Body of pancreas (tissue), 4 donors: ENCODE measurements around the gene AUNIP. TPM values are rescaled to one million over a fixed set of nuclear protein-coding genes. Genes with fewer than 3 reads are reported as not detected.

ENCODE experiments used
- ATAC-seq: fragments of 150-250 bp; one replicate; pipeline ENCODE4 v1.9.1; 2016
- DNase-seq, 4 donors: peaks; one replicate each; pipeline ENCODE4 v3.0.0-alpha.2; 2019
- H3K27ac ChIP-seq, 4 donors: fragments of 200-600 bp; sonication (generic); 1 replicate in 3 of 4; 2 replicates in 1 of 4; pipeline versions ENCODE4 v1.5.1 to v1.6.1; 2016 to 2019; ENCODE audit warnings: mild to moderate bottlenecking in 1 of 4, mixed read lengths in 1 of 4, moderate library complexity in 1 of 4
- H3K27me3 ChIP-seq, 2 donors: fragments of 200-600 bp; sonication (generic); one replicate each; pipeline ENCODE4 v1.6.0; 2016; ENCODE audit warnings: mild to moderate bottlenecking in 1 of 2
- H3K36me3 ChIP-seq, 2 donors: fragments of 200-600 bp; sonication (generic); replicated peaks in 1 of 2; 2 replicates each; pipeline ENCODE4 v1.5.1; 2016; ENCODE audit warnings: low read depth in 2 of 2; ENCODE audit not compliant: insufficient read depth in 1 of 2
- H3K4me1 ChIP-seq: fragments of 200-600 bp; sonication (generic); one replicate; pipeline ENCODE4 v1.6.0; 2016
- H3K4me3 ChIP-seq, 2 donors: fragments of 200-600 bp; sonication (generic); 1 replicate in 1 of 2; 2 replicates in 1 of 2; pipeline ENCODE4 v1.5.1; 2016 to 2019
- H3K9me3 ChIP-seq, 3 donors: fragments of 200-600 bp; sonication (generic); 1 replicate in 2 of 3; 2 replicates in 1 of 3; pipeline ENCODE4 v1.5.1; 2016
- CTCF ChIP-seq, 7 experiments: fragments of 450-650 bp in 4 of 7; fragments of 200-600 bp in 3 of 7; sonication (generic) in 3 of 7; IDR thresholded peaks; one replicate each; pipeline ENCODE4 v1.5.1; 2016 to 2019; ENCODE audit warnings: antibody characterized with exemption in 7 of 7
- POLR2A ChIP-seq, 3 donors: fragments of 450-650 bp; IDR thresholded peaks; one replicate each; pipeline ENCODE4 v1.6.1; 2016; ENCODE audit warnings: antibody characterized with exemption in 3 of 3, mild to moderate bottlenecking in 2 of 3
- WGBS, 2 donors: methylation state at CpG; one replicate each; pipeline ENCODE4 v1.1.5; 2017; 5-methylcytosine and 5-hydroxymethylcytosine counted together
- intact Hi-C: fragments of 100-400 bp; cut with DNase I; formaldehyde crosslinking; loops from one replicate; pipeline ENCODE4 v1.15.1; 2023
- total RNA-seq, 2 donors: library from RNA; depleted of rRNA; stranded (reverse); fragments of >200 nt; gene quantifications; one replicate each; pipeline ENCODE4 v1.1.0, GENCODE V29; 2016

Gene AUNIP
- total RNA-seq, 2 donors from 2014 or later, result not detected

DNA sequence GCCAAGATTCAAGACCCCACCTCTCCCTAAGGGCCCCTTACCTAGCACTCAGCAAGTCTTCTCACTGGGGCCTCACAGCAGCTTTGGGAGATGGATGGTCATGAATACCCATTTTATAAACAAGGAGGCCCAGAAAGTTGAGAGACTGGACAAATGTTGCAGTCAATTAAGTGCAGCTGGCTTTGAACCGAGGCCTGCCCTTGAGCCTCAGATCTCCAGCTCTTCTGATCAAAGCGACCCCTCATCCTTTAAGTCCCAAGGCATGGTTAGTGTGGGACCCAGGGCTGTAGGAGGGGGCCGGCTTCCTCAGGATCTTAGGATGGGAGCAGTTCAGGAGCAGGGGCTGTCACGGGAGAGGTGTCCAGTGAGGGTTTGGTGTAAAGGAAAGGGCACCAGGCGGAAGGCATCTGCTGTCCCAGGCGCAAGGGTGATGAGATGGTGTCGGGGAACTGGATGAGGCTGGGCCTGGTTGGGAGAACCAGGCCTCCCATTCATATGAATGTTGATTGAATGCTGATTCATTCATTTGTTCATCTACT is 44.6 kb downstream of the AUNIP start:
- H3K36me3 ChIP-seq, result peaks cover 0 to 8% of the 10 kb centered on the region in 2 donors
- no peaks in the 10 kb centered on the region for H3K27me3 ChIP-seq
- no peak overlapping the region for H3K27ac ChIP-seq
- H3K9me3 ChIP-seq, result no peaks in the 10 kb centered on the region
- DNase-seq, result peak in 1 of 4 donors; percentile 10
- no peak for ATAC-seq
- H3K4me1 ChIP-seq, result peaks cover 29% of the 10 kb centered on the region
- H3K4me3 ChIP-seq, result no peak overlapping the region
- intact Hi-C loops, result no loop called here
- TF ChIP-seq POLR2A (IDR thresholded peaks at IDR 0.05), result no peak
- no peak for TF ChIP-seq CTCF (IDR thresholded peaks at IDR 0.05)
- WGBS, 2 donors, result 79 to 90% methylated on average over 6 to 7 of the region's 7 CpGs

- H3K27ac ChIP-seq, result no peak overlapping the region
- WGBS, 2 donors, result 80 to 92% methylated on average over 18 to 21 of the region's 24 CpGs
- DNase-seq, result no peak
- intact Hi-C loops, result no loop called here
- TF ChIP-seq CTCF (IDR thresholded peaks at IDR 0.05) (no peak), POLR2A (IDR thresholded peaks at IDR 0.05) (no peak)
- no peaks in the 10 kb centered on the region for H3K27me3 ChIP-seq
- H3K4me3 ChIP-seq, result no peak overlapping the region
- peaks cover 25% of the 10 kb centered on the region for H3K4me1 ChIP-seq
- no peaks in the 10 kb centered on the region for H3K9me3 ChIP-seq
- H3K36me3 ChIP-seq, result peaks cover 0 to 8% of the 10 kb centered on the region in 2 donors
- ATAC-seq, result no peak
These were observed 45.4 kb downstream of the AUNIP start for GRCh38 chr1:25813734-25814471.

GRCh38 chr1:25813071-25813733 is 46.1 kb downstream of the AUNIP start:
- ATAC-seq, result no peak
- H3K4me3 ChIP-seq, result no peak overlapping the region
- H3K27me3 ChIP-seq, result no peaks in the 10 kb centered on the region
- H3K4me1 ChIP-seq, result peaks cover 18% of the 10 kb centered on the region
- no peak overlapping the region for H3K27ac ChIP-seq
- WGBS, 2 donors, result 74 to 77% methylated on average over 10 to 11 of the region's 11 CpGs
- H3K9me3 ChIP-seq, result no peaks in the 10 kb centered on the region
- intact Hi-C loops, result no loop called here
- DNase-seq, result no peak
- H3K36me3 ChIP-seq, result peaks cover 0 to 8% of the 10 kb centered on the region in 2 donors
- TF ChIP-seq POLR2A (IDR thresholded peaks at IDR 0.05) (no peak), CTCF (IDR thresholded peaks at IDR 0.05) (no peak)

GRCh38 chr1:25811384-25812082 is 47.7 kb downstream of the AUNIP start:
- Histone ChIP-seq H3K4me1 (peaks cover 26% of the 10 kb centered on the region), H3K4me3 (no peak overlapping the region), H3K27ac (no peak overlapping the region), H3K36me3 (peaks cover 0 to 8% of the 10 kb centered on the region in 2 donors), H3K27me3 (no peaks in the 10 kb centered on the region), H3K9me3 (no peaks in the 10 kb centered on the region)
- intact Hi-C loops, result no loop called here
- 81 to 84% methylated on average over 5 to 13 of the region's 13 CpGs for WGBS, 2 donors
- DNase-seq (no peak), ATAC-seq (no peak)
- TF ChIP-seq CTCF (IDR thresholded peaks at IDR 0.05), result no peak
- TF ChIP-seq POLR2A (IDR thresholded peaks at IDR 0.05), result no peak
